Stimulated activated CD8-positive, alpha-beta memory T cell treated with anti-CD3 and anti-CD28 coated beads, Interleukin-12 subunit alpha, Interleukin-12 subunit beta, amount 100 ng/mL, for 1 hour (primary cell): ENCODE results near the gene KHK.
A peak's percentile ranks its signal among the peaks of the same experiment; 100 is the strongest.
"Not testable (repeated sequence)": the region's sequence is repeated elsewhere in the genome, so short reads cannot be mapped to it uniquely, and the experiment has no call there.

Source experiments
- DNase-seq: peaks from one replicate; pipeline ENCODE4 v3.0.0-alpha.2; 2020; ENCODE audit warnings: low read depth

The KHK gene

DNA sequence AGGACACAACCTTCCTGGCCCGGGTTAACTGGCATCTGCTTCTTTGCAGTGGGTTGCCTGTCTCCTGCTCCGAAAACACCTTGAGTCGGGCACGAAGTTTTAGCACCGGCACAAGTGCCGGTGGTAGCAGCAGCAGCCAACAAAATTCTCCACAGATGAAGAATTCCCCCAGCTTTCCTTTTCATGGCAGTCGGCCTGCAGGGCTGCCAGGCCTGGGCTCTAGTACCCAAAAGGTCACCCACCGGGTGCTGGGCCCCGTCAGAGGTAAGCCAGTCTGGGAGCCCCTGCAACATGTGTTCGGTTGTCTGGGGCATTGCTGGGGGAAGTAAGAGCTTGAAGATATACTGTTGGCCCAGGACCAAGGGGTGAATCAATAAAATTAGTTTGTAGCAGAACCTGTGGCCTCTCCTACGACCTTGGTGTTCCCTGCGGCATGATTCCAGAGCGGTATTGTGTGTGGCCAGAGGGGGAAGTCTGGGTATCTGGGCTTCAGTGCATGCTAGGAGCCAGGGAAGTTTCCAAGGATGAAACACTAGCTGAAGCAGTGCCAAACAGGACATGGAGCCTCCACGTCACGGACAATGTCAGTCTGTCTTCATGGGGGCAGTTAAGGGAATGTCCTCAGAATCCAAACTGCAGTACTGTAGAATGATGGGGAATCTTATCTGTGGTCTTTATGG lies 27.3 kb upstream of the KHK start:
- no peak for DNase-seq

DNA sequence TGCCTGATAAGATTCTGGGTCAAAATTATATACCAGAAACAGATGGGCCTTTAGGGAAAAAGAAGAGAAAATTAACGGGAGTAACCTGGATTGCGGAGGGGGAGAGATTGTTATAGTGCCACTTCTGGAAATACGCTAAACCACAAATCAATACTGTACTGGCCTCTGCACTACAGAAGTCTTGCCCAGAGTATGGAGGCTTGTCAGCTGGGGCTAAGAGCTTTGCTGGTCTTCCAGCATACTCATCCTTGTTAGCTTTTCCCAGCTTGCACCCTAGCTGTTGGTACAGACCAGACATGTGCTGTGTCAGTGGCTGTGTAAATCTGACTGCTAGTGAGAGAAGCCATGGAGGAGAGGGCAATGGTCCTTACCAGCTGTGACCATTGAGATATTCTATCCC lies 26.2 kb upstream of the KHK start:
- no peak for DNase-seq

DNA sequence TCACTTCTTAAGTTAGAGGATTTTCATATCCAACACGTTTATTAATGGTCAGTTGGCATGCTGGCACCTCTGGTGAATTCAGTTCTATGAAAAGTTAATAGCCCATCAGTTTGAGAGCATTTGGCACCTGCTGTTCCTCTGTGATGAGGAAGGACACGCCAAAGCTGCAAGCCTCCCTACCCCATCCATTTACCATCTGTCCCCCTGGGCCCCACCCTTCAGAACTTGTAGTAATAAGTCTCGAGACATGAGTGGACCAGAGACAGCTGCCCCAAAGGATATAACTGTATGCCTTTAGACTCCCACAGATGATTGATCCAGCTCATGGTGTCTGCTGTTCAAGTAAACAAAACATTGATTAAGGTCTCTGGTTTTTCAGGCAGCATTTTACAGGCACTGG lies 21.4 kb upstream of the KHK start:
- DNase-seq = no peak

DNA sequence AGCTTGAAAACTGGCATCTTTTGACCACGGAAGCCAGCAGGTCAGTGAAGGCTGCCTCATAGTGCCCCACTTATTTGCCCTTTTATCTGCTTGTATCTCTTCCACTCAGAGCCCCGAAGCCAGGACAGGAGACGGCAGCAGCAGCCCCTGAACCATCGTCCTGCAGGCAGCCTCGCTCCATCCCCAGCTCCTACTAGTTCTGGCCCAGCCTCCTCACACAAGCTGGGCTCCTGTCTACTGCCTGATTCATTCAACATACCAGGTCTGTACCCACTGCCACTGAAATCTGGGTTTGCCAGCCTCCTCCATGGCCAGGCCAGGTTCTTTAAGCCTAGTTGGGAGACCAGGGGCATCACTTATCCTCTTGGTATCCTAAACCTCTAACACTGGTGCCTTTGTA lies 19.2 kb upstream of the KHK start:
- no peak for DNase-seq

DNA sequence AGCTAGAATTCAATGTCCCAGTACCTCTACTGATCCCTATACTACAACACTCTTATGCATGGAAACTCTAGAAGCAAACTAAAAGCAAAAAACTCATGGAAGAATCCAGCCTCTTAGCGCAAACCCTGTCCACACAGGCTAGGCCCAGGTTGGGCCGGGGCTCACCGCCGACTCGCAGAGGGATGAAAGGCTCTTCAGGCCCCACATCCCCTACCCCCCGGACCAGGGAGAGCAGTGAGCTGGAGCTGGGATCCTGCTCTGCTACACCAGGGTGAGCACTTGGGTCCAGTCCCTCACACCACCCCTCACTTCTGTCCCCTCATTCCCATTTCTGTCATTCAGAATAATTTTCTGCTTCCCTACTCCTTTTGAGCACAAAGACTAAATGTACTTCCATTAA lies 17.1 kb upstream of the KHK start:
- no peak for DNase-seq

DNA sequence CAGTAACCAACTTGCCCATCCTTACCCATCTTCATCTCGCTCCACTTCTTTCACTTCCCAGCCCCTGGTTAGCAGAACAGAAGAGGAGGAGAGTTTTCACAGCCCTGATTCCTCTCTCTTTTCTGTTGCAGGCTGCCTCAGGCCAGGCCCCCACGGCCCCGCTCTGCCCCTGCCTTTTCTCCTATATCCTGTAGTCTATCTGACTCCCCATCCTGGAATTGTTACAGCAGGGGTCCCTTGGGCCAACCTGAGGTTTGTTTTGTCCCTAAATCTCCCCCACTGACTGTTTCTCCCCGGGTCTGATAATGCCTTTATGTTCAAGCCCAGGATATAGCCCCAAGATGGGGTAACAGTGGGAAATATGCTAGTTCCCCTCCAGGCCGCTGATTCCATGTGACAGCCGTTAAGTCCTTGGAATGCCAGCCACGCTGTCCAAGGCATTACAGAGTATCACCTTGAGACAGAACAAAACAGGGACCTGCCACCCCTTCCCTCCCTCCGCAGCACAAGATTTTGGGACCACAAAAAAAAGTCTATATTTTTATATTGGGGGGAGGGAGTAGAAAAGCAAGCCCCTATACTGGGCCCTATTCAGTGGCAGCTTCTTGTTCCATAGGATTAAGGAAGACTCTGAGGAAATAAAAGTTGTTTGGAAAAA lies 16.5 kb upstream of the KHK start:
- no peak for DNase-seq

DNA sequence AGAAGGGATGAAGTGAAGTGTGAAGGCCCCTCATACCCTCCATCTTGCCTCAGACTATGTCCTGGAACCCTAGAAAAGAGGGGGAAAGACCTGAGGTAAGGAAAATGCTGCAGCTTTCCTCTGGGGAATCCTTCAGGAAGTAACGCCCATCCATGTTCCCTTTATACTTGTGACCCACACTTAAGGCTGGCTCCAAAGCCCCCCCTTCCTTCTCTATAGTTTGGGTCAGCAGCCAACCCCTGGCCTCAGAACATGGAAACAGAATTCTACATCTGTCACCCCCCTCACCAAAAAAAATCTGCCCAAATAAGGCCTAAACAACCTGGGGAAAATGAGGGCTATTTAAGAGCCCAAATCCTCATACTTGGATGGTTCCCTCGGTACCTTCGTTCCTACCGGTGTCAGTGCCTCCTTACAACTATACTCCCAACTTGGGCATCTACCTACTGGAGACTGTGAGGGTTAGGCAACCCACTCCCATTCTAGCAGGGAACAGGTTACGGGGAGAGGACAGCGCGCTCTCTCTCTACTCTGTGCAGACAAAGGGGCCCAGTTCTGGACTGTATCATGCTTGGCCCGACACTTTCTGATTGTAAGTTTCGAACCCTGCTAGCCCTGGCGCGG lies 15.8 kb upstream of the KHK start:
- no peak for DNase-seq

DNA sequence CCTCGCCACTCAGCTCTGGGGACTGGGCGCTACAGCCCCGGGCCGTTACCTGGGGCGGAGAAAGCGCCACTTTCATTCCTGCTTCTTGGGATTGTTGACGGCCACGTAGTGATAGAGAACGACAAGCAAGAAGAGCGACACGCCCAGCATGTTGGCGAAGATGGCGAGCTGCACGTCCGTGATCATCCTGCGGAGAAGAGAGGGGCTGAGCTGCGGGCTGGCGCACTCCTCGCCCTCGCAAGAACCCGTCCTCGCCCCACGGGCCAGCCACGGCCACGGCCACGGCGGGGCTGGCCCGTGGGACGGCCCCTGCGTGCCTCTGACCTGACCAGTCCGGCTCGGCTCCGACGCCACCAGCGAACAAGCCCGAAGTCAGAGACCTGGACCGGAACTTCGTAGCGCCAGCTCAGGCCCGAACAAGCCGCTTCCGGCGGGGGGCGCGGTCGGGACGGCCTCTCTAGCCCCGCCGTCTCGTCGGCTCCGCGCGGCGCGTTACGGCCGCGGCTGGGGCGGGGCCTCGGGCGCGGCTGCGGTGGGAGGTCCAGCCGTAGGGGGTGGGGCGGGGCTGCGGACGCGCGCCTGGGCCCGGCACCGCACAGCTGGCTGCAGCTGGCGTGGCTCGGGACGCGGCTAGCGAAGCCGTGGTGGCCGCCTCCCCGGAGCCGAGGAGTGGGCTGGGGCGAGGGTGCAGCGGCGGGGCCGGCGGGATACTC lies 15.1 kb upstream of the KHK start, which contains the start of gene OST4:
TSS of gene OST4 (minus strand) at position 378 of the 713 bp plus-strand sequence.
- DNase-seq = peak; percentile 77

DNA sequence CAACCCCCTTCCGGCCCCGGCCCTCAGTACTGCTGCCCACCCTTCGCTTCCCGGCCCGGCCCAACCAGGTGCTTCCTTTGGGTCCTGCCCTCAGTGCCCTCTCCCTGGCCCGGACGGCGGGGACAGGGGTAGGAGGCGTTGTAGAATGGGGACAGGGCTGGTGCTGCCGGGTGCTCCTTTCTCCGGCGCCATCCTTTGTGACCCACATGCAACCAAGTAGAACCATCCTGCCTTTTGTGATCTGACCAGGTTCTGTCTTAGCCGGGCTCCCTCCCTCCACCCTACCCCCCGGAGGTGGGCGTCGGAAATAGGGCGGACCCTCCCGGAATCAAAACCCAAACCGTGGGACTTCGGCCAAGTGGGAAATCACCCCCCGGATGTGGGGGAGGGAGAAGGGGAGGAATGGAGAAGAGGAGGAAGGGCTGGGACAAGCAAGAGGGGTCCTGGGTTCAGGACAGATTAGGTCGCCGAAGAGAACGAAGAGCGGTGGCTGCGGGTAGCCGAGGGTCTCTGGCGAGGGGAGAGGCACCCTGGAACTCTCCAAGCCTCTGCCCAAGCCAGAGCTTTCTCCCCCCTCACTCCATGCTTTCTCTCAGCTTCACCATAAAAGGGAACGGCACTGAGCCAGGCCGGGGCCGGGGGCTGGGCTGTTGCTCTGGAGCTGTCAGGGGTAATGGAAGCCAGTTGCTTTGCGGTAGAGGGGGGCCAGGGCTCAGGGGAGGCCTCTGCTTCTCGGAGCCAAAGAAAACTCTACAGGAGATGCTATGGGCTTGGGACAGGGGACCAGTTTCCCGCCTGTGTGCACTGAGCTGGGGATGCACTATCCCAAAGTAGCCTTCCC lies 14.4 kb upstream of the KHK start:
- DNase-seq = no peak

DNA sequence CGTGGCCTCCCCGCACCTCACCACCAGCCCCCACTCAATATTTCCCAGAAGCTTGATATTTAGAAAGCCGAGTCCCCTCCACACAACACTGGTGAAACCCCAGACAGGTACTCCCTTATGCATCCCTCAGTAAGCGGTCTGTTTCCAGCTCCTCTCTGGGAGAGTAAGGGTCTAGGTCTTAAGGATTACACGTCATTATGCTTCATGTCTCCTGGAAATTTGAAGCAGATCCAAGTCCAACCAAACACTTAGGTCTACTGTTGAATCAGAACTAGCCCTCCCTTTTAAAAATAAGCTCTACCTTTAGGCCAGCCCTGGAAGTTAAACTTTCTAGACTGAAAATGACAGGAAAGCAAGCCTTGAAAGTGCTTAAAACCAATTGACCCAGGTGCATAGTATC lies 13.7 kb upstream of the KHK start:
- DNase-seq = no peak

DNA sequence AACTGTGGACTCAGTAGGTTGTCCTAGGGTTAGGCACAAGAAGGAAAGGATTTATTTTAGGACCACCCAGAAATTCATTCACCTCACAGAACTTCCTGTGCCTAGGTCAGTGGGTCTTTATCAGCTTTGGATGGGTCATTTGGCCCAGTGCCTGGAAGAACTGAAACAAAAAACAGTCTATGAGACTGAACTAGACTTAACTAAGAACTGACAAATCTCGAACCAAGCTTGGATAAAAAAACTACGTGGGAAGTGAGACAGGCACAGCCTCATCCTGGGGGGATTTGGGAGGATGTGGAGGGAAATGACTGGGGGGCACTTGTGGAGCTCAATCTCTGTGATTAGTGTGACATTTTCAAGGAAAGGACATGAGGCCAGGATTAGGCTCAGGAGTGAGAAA lies 12.8 kb upstream of the KHK start:
- no peak for DNase-seq

DNA sequence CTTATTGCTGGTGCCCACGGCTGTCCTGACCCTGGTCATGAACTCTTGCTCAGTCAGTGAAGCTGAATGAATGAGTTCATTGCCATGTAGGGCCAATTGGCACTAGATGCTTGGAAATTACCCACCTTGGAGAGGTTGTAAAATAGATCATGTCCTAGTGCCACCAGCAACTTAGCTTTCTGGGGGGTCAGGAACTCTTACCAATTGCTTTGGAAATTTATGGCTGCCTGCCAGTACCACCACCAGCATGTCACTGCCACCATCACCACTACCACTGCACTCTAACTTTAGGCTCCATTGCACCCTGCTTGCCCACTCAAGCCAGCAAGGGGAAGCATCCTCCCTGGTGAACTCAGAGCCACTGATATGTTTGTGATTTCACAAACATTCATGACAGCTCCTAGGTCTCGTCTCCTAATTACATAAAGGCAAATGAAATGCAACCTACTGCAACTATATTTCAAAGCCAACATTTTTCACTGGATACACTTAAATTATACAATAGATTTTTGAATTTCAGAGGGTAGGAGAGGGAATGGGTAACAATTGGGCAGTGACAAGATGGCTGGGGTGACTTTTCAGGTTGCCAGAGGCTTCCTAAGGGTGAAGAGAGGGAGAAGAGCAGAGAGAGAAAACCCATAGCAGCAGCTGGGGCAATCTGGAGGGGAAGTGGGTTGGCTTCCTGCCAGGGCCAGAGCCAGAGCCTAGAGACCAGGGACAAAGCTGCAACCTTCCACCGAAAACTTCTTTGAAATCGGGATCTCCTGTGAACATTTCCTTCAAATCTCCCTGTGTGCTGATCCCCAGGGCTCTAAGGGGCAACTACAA lies 11.6 kb upstream of the KHK start:
- DNase-seq = no peak

DNA sequence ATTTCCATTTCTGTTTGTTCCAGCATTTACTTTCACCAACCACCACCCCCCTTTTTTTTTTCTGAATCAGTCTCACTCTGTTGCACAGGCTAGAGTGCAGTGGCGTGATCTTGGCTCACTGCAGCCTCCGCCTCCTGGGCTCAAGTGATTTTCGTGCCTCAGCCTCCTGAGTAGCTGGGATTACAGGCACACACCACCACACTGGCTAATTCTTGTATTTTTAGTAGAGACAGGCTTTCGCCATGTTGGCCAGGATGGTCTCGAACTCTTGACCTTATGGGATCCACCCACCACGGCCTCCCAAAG lies 11.1 kb upstream of the KHK start:
- not testable (repeated sequence) for DNase-seq

DNA sequence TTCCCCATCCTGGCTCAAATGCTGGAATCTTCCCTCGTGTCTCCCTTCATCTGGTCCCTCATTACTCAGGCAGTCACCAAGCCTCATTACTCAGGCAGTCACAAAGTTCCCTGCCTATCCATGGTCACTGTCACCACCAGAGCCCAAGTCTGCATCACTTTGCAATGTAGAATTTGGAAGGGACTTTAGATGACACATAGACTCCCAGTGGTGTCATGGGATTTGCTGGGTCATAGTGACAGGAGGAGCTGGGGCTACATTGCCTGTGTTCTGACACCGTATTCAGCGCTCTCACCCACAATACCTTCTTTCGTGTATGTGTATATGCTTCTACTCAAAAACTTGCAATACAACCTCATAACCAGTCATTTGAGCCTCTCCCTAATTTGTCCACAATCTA lies 10.2 kb upstream of the KHK start:
- no peak for DNase-seq

DNA sequence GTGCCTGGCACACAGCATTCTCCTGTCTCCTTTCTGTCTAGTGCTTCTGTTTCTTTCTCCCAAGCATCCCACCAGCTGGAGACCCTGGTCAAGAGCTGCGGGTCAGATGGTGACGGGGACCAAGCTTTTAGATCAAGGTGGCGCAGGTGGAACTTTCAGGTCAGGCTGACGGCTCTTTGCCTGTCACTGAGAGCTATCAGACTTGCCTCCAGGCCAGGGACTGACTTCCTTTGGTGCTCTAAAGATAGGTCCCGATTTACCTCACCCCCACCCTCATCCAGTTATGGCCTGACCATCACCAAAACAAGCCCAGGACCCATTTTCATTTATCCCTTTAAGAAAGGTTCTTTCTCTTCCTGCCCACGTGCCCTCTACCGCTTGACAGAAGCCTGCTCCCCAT lies 9.3 kb upstream of the KHK start:
- no peak for DNase-seq

DNA sequence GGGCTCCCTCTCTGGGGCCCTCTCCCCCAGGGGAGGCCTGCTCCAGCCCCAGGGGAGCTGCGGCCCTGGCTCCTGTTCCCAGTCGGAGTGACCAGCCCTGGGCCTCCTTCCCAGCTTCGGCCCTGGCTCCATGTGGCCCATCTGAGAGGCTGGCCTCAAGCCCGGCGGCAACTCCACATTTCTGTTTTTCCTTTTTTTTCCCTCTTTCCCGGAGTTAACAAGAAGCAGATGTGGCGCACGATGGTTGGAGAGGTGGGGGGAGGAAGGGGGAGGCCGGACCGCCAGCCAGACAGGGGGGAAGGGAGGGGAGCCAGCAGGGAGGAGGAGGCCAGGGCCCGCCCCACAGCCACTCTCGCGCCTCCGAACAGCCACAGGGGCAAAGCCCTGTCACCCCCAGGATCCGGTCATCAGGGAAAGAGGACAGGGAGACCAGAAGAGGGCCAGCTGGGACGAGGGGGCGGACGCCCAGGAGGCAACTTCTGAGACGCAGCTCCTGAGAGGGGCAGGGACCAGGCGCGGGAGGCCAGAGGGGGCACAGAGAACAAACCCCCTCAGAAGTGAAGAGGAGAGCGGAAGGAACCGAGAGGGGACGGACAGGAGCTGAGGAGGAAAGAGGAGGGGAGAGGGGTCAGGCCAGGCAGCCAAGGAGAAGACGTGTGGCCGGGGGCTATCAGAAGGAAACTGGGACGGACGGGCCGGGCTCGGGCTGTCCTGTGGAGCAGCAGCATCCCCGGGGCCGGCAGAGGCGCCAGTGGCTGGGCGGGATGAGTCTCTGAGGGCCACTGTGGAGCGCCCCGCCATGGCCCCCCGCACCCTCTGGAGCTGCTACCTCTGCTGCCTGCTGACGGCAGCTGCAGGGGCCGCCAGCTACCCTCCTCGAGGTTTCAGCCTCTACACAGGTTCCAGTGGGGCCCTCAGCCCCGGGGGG lies 8.0 kb upstream of the KHK start, which contains the start of gene EMILIN1:
TSS of gene EMILIN1 (plus strand) at position 349 of the 928 bp plus-strand sequence. CDS start at position 800, 451 bp downstream.
- DNase-seq = no peak

DNA sequence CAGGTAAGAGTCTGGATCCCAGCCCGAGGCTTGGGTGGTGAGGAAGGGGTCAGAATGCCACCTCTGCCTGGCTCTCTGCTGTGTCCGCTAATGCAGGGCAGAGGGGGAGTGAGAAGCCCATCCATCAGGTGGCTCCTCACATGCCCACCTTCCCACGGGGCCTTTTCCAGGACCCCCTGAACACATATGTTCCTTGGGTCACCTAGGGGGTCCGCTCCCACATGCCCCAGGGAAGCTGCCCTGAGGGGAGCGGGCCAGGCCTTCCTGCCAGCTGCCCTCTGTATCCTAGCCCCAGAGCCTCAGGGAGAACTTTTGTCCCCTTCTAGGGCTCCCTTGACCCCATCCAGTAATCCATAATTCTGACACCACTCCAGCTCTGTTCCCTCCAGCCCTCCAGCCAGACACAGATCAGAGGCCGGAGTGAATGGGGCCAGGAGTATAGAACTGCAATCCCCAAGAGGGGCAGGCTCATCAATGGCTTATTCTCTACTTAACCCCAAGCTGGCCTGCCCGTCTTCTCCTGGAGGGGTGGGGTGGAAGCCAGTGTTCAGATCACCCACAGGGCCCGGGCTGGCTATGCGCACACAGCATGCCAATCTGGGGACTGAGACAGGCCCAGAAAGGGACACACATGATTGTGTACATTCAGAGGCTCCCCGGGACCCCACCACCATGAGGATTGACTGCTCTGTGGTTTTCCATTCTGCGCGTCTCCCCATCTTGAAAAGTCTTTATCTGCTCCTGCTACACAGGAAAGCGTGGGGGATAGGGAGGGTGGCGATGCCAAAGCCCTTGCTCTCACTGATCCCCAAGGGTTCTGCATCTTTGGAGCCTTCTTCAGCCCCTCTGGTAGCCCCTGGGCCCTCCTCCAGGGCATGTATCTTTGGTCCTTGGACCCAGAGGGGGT lies 7.1 kb upstream of the KHK start:
- DNase-seq = no peak

DNA sequence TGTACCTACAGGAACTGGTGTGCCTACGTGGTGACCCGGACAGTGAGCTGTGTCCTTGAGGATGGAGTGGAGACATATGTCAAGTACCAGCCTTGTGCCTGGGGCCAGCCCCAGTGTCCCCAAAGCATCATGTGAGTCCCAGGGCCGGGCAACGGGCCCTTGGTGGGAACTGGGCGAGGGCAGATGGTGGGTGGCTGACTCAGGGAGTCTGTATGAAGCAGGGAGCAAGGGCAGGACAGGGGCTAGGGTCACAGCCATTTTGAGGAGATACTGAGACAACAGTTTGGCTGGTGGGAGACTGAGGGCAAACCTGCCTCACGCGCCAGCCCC lies 6.5 kb upstream of the KHK start:
- DNase-seq = no peak

DNA sequence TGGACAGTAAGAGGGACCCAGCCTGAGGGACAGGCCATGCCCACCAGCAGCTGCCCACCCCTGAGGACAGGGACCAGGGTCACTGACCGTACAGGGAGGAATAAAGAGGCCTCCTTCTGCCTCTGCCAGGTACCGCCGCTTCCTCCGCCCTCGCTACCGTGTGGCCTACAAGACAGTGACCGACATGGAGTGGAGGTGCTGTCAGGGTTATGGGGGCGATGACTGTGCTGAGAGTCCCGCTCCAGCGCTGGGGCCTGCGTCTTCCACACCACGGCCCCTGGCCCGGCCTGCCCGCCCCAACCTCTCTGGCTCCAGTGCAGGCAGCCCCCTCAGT lies 6.0 kb upstream of the KHK start:
- DNase-seq = no peak
